HG03439 (cell line): ENCODE results near the gene MPHOSPH9.
"Not testable (repeated sequence)": the region's sequence is repeated elsewhere in the genome, so short reads cannot be mapped to it uniquely, and the experiment has no call there.

ENCODE experiments used
- ATAC-seq: cut with Tn5 transposase; IDR thresholded peaks from one replicate; pipeline ENCODE4 v1.9.1; 2021; ENCODE audit warnings: mild to moderate bottlenecking, moderate library complexity; ENCODE audit not compliant: unreplicated experiment

MPHOSPH9 gene

GRCh38 chr12:123231931-123232330 is 1.0 kb downstream of the MPHOSPH9 start:
- ATAC-seq = no peak

- no peak for ATAC-seq
Observed at GRCh38 chr12:123229051-123229450, 3.9 kb downstream of the MPHOSPH9 start.

- no peak for ATAC-seq
Observed at GRCh38 chr12:123227581-123228258, 5.2 kb downstream of the MPHOSPH9 start.

- ATAC-seq = no peak
Observed at GRCh38 chr12:123225443-123225842, 7.5 kb downstream of the MPHOSPH9 start.

- no peak for ATAC-seq
Observed at GRCh38 chr12:123223241-123223668, 9.7 kb downstream of the MPHOSPH9 start.

GRCh38 chr12:123207815-123208214 is 25.1 kb downstream of the MPHOSPH9 start:
- not testable (repeated sequence) for ATAC-seq

GRCh38 chr12:123206794-123207193 is 26.1 kb downstream of the MPHOSPH9 start:
- ATAC-seq = not testable (repeated sequence)

GRCh38 chr12:123200414-123200813 is 32.5 kb downstream of the MPHOSPH9 start:
- ATAC-seq = no peak

GRCh38 chr12:123199936-123200335 is 33.0 kb downstream of the MPHOSPH9 start:
- no peak for ATAC-seq

- no peak for ATAC-seq
Observed at GRCh38 chr12:123187637-123188036, 45.3 kb downstream of the MPHOSPH9 start.

GRCh38 chr12:123180171-123180570 is 52.8 kb downstream of the MPHOSPH9 start:
- no peak for ATAC-seq

- no peak for ATAC-seq
Observed at GRCh38 chr12:123171967-123172366, 61.0 kb downstream of the MPHOSPH9 start.

GRCh38 chr12:123167329-123167728 is 65.6 kb downstream of the MPHOSPH9 start:
- no peak for ATAC-seq

GRCh38 chr12:123165537-123165936 is 67.4 kb downstream of the MPHOSPH9 start:
- no peak for ATAC-seq

GRCh38 chr12:123164710-123165261 is 68.2 kb downstream of the MPHOSPH9 start:
- ATAC-seq = no peak

GRCh38 chr12:123164222-123164621 is 68.7 kb downstream of the MPHOSPH9 start:
- no peak for ATAC-seq

GRCh38 chr12:123163227-123163626 is 69.7 kb downstream of the MPHOSPH9 start:
- no peak for ATAC-seq

- no peak for ATAC-seq
Observed at GRCh38 chr12:123160801-123161487, 72.0 kb downstream of the MPHOSPH9 start.

- ATAC-seq = no peak
Observed at GRCh38 chr12:123153906-123154305, 79.0 kb downstream of the MPHOSPH9 start.

- ATAC-seq = no peak
Observed at GRCh38 chr12:123152833-123153232, 80.1 kb downstream of the MPHOSPH9 start.

GRCh38 chr12:123151457-123152454 is 81.2 kb downstream of the MPHOSPH9 start:
- ATAC-seq = peak; percentile 30
